GM23338 (cell line): ENCODE data around the gene AKR1B1. TPM values are rescaled to one million over a fixed set of nuclear protein-coding genes. Genes with fewer than 3 reads are reported as not detected.

Source experiments
- ATAC-seq: fragments of 200-7000 bp; cut with Tn5 transposase; 3 replicates; pipeline ENCODE4 v1.9.1; 2020
- DNase-seq: peaks from one replicate; pipeline ENCODE4 v3.0.0-alpha.2; 2015; ENCODE audit warnings: low spot score
- H2AFZ ChIP-seq: fragments of 200-600 bp; sonication (generic); 2 replicates; pipeline ENCODE4 v1.8.0; 2016; ENCODE audit warnings: antibody characterized with exemption, mild to moderate bottlenecking, moderate library complexity
- H3F3A ChIP-seq: fragments of 200-600 bp; sonication (generic); replicated peaks from 2 replicates; pipeline ENCODE4 v1.8.0; 2017; ENCODE audit warnings: antibody characterized with exemption, mixed run types, low read depth
- H3K27ac ChIP-seq: fragments of 200-600 bp; sonication (generic); 2 replicates; pipeline ENCODE4 v1.6.1; 2016; ENCODE audit warnings: low read depth
- H3K27me3 ChIP-seq: fragments of 200-600 bp; sonication (generic); 2 replicates; pipeline ENCODE4 v1.8.0; 2016; ENCODE audit warnings: mild to moderate bottlenecking, mixed run types, moderate library complexity; ENCODE audit not compliant: insufficient read depth
- H3K36me3 ChIP-seq: fragments of 200-600 bp; sonication (generic); 2 replicates; pipeline ENCODE4 v1.8.0; 2016; ENCODE audit warnings: mild to moderate bottlenecking; ENCODE audit not compliant: insufficient read depth
- H3K4me1 ChIP-seq: fragments of 200-600 bp; sonication (generic); 2 replicates; pipeline ENCODE4 v1.8.0; 2016; ENCODE audit warnings: mild to moderate bottlenecking, moderate library complexity; ENCODE audit not compliant: insufficient read depth
- H3K4me2 ChIP-seq: fragments of 200-600 bp; sonication (generic); 2 replicates; pipeline ENCODE4 v1.7.1; 2017; ENCODE audit warnings: mixed run types
- H3K4me3 ChIP-seq: fragments of 200-600 bp; sonication (generic); 2 replicates; pipeline ENCODE4 v1.6.1; 2016; ENCODE audit warnings: mixed run types
- H3K79me2 ChIP-seq: fragments of 200-600 bp; sonication (generic); replicated peaks from 2 replicates; pipeline ENCODE4 v1.8.0; 2017; ENCODE audit warnings: mild to moderate bottlenecking; ENCODE audit not compliant: insufficient read depth
- H3K9me2 ChIP-seq: fragments of 200-600 bp; sonication (generic); 2 replicates; pipeline ENCODE4 v1.8.0; 2017; ENCODE audit not compliant: insufficient read depth
- H4K20me1 ChIP-seq: fragments of 200-600 bp; sonication (generic); replicated peaks from 2 replicates; pipeline ENCODE4 v1.8.0; 2017; ENCODE audit warnings: mild to moderate bottlenecking; ENCODE audit not compliant: insufficient read depth
- H3K27ac Mint-ChIP-seq: 2 replicates; pipeline ENCODE4 v1.8.0; 2020; ENCODE audit warnings: inconsistent platforms, mild to moderate bottlenecking, moderate library complexity, mixed read lengths
- H3K27me3 Mint-ChIP-seq: 3 replicates; pipeline ENCODE4 v1.8.0; 2022; ENCODE audit warnings: low read depth, mild to moderate bottlenecking, moderate library complexity, mixed read lengths, inconsistent platforms; ENCODE audit not compliant: insufficient read depth, poor library complexity
- H3K36me3 Mint-ChIP-seq: 3 replicates; pipeline ENCODE4 v1.8.0; 2021; ENCODE audit warnings: low read depth, mild to moderate bottlenecking, inconsistent platforms, moderate library complexity, mixed read lengths
- H3K4me1 Mint-ChIP-seq: 3 replicates; pipeline ENCODE4 v1.8.0; 2020; ENCODE audit warnings: mild to moderate bottlenecking, inconsistent platforms, mixed read lengths
- H3K4me3 Mint-ChIP-seq: 3 replicates; pipeline ENCODE4 v1.8.0; 2021; ENCODE audit warnings: moderate library complexity, mild to moderate bottlenecking, inconsistent platforms, mixed read lengths
- H3K9me3 Mint-ChIP-seq: 3 replicates; pipeline ENCODE4 v1.8.0; 2020; ENCODE audit warnings: moderate library complexity, mild to moderate bottlenecking, inconsistent platforms, mixed read lengths
- CREB1 ChIP-seq: fragments of 250-450 bp; sonication (Bioruptor Pico); IDR thresholded peaks from 2 replicates; pipeline ENCODE4 v1.5.0; 2020; ENCODE audit warnings: low read depth, mild to moderate bottlenecking, moderate library complexity
- EZH2 ChIP-seq: fragments of 200-600 bp; sonication (generic); IDR thresholded peaks from one replicate; pipeline ENCODE4 v1.8.0; 2017; ENCODE audit warnings: antibody characterized with exemption, mild to moderate bottlenecking, low read depth; ENCODE audit not compliant: unreplicated experiment
- EZH2phosphoT487 ChIP-seq: fragments of 200-600 bp; sonication (generic); IDR thresholded peaks from one replicate; pipeline ENCODE4 v1.8.1; 2018; ENCODE audit warnings: antibody characterized with exemption; ENCODE audit not compliant: unreplicated experiment
- JUNB ChIP-seq: IDR thresholded peaks from one replicate; pipeline ENCODE4 v1.6.1; 2016; ENCODE audit warnings: antibody characterized with exemption; ENCODE audit not compliant: unreplicated experiment
- NANOG ChIP-seq: IDR thresholded peaks from 2 replicates; pipeline ENCODE4 v1.6.1; 2016; ENCODE audit warnings: antibody characterized with exemption, borderline replicate concordance
- REST ChIP-seq: IDR thresholded peaks from one replicate; pipeline ENCODE4 v1.6.1; 2018; ENCODE audit warnings: antibody characterized with exemption; ENCODE audit not compliant: unreplicated experiment
- STAT1 ChIP-seq: IDR thresholded peaks from one replicate; pipeline ENCODE4 v1.6.1; 2016; ENCODE audit warnings: antibody characterized with exemption; ENCODE audit not compliant: unreplicated experiment
- ZNF114 ChIP-seq: fragments of 250-450 bp; sonication (Bioruptor Pico); IDR thresholded peaks from 2 replicates; pipeline ENCODE4 v1.5.0; 2020; ENCODE audit warnings: mild to moderate bottlenecking, moderate library complexity
- ZNF331 ChIP-seq: fragments of 250-450 bp; sonication (Bioruptor Pico); IDR thresholded peaks from 2 replicates; pipeline ENCODE4 v1.5.0; 2020; ENCODE audit warnings: low read depth, mild to moderate bottlenecking, moderate library complexity
- polyA plus RNA-seq: library from polyadenylated mRNA; unstranded; fragments of >200 nt; fragmentation: Nextera tagmentation; extraction: Ambion mirVana; gene quantifications from 2 replicates; pipeline ENCODE4 v1.2.1, GENCODE V29; 2016
- total RNA-seq: library from RNA; depleted of rRNA; stranded (reverse); fragments of >200 nt; shearing (Covaris generic); gene quantifications from 2 replicates; pipeline ENCODE4 v1.2.3, GENCODE V29; 2014
- TF ChIP-seq, protein P1 (sequence below): IDR thresholded peaks from 2 replicates; pipeline ENCODE4 v1.6.1; 2016; ENCODE audit warnings: antibody characterized with exemption

AKR1B1 gene
- total and polyA plus RNA-seq, 2 experiments from 2014 or later: 132 to 154 TPM

- no peak overlapping the region for H3K27ac Mint-ChIP-seq
- no peak for TF ChIP-seq NANOG
- no peak for TF ChIP-seq STAT1
- TF ChIP-seq, protein P1, sequence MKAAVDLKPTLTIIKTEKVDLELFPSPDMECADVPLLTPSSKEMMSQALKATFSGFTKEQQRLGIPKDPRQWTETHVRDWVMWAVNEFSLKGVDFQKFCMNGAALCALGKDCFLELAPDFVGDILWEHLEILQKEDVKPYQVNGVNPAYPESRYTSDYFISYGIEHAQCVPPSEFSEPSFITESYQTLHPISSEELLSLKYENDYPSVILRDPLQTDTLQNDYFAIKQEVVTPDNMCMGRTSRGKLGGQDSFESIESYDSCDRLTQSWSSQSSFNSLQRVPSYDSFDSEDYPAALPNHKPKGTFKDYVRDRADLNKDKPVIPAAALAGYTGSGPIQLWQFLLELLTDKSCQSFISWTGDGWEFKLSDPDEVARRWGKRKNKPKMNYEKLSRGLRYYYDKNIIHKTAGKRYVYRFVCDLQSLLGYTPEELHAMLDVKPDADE: no peak
- TF ChIP-seq CREB1 (CRISPR knock-in tag): no peak
- H3K79me2 ChIP-seq: no peaks in the 10 kb centered on the region
- H3K27me3 Mint-ChIP-seq: no peaks in the 10 kb centered on the region
- no peak for ATAC-seq
- no peak overlapping the region for H2AFZ ChIP-seq
- H3K9me3 Mint-ChIP-seq: peaks cover 8% of the 10 kb centered on the region; the same call in 2 of the 3 replicates
- no peaks in the 10 kb centered on the region for H4K20me1 ChIP-seq
- H3K9me2 ChIP-seq: no peaks in the 10 kb centered on the region
- no peaks in the 10 kb centered on the region for H3K36me3 ChIP-seq
- no peak overlapping the region for H3K4me3 Mint-ChIP-seq
- no peak for DNase-seq
- no peaks in the 10 kb centered on the region for H3F3A ChIP-seq
- no peaks in the 10 kb centered on the region for H3K4me1 Mint-ChIP-seq
- no peak overlapping the region for H3K27ac ChIP-seq
- no peak overlapping the region for H3K4me3 ChIP-seq
- no peaks in the 10 kb centered on the region for H3K27me3 ChIP-seq
- H3K4me2 ChIP-seq: no peak overlapping the region
- H3K4me1 ChIP-seq: no peaks in the 10 kb centered on the region
- H3K36me3 Mint-ChIP-seq: no peaks in the 10 kb centered on the region
Observed at GRCh38 chr7:134468475-134468874, 9.6 kb upstream of the AKR1B1 start.

- no peaks in the 10 kb centered on the region for H3K27me3 Mint-ChIP-seq
- no peak overlapping the region for H3K4me2 ChIP-seq
- H3F3A ChIP-seq: no peaks in the 10 kb centered on the region
- H3K4me1 ChIP-seq: no peaks in the 10 kb centered on the region
- H3K27ac Mint-ChIP-seq: no peak overlapping the region
- H3K4me3 ChIP-seq: no peak overlapping the region
- H4K20me1 ChIP-seq: no peaks in the 10 kb centered on the region
- H3K27me3 ChIP-seq: no peaks in the 10 kb centered on the region
- no peak overlapping the region for H2AFZ ChIP-seq
- peaks cover 8% of the 10 kb centered on the region; the same call in 2 of the 3 replicates for H3K9me3 Mint-ChIP-seq
- no peaks in the 10 kb centered on the region for H3K79me2 ChIP-seq
- H3K4me1 Mint-ChIP-seq: no peaks in the 10 kb centered on the region
- no peak overlapping the region for H3K27ac ChIP-seq
- no peaks in the 10 kb centered on the region for H3K36me3 ChIP-seq
- no peaks in the 10 kb centered on the region for H3K9me2 ChIP-seq
- ATAC-seq: no peak
- no peak overlapping the region for H3K4me3 Mint-ChIP-seq
- no peaks in the 10 kb centered on the region for H3K36me3 Mint-ChIP-seq
- no peak for DNase-seq
- TF ChIP-seq REST: no peak
- no peak for TF ChIP-seq JUNB
- TF ChIP-seq NANOG: no peak
- no peak for TF ChIP-seq STAT1
- no peak for TF ChIP-seq EZH2phosphoT487
- no peak for TF ChIP-seq ZNF331 (CRISPR knock-in tag)
- TF ChIP-seq ZNF114 (CRISPR knock-in tag): no peak
- TF ChIP-seq CREB1 (CRISPR knock-in tag): no peak
- TF ChIP-seq, protein P1: no peak
- TF ChIP-seq EZH2: no peak
Observed at GRCh38 chr7:134468054-134468453, 9.2 kb upstream of the AKR1B1 start.
